CD14-positive monocyte (primary cell): ENCODE measurements around the gene NAB1. TPM values are rescaled to one million over a fixed set of nuclear protein-coding genes. Genes with fewer than 3 reads are reported as not detected.

Experiments used
- DNase-seq, 3 donors: peaks; one replicate each; pipeline ENCODE4 v3.0.0-alpha.2; 2011 to 2022
- H2AFZ ChIP-seq: 2 replicates; pipeline ENCODE4 v1.6.0; 2012; ENCODE audit warnings: mild to moderate bottlenecking, low read depth, low read length, inconsistent platforms; ENCODE audit not compliant: insufficient read depth, poor library complexity, severe bottlenecking
- H3K27ac ChIP-seq, 2 donors: 1 replicate in 1 of 2; 2 replicates in 1 of 2; pipeline ENCODE4 v1.5.1; 2012 to 2013; ENCODE audit warnings: low read length in 2 of 2, control low read depth in 1 of 2, inconsistent platforms in 1 of 2, low read depth in 1 of 2, mild to moderate bottlenecking in 1 of 2
- H3K27me3 ChIP-seq, 2 donors: one replicate each; pipeline versions ENCODE4 v1.6.0 to v1.6.1; 2011 to 2013; ENCODE audit warnings: low read length in 2 of 2; ENCODE audit not compliant: control insufficient read depth in 2 of 2, insufficient read depth in 2 of 2
- H3K36me3 ChIP-seq, 2 donors: replicated peaks in 1 of 2; 1 replicate in 1 of 2; 2 replicates in 1 of 2; pipeline versions ENCODE4 v1.5.1 to v1.6.1; 2012 to 2013; ENCODE audit warnings: low read length in 2 of 2, control low read depth in 1 of 2, inconsistent platforms in 1 of 2, mild to moderate bottlenecking in 1 of 2; ENCODE audit not compliant: insufficient read depth in 2 of 2, control insufficient read depth in 1 of 2
- H3K4me1 ChIP-seq, 2 donors: 1 replicate in 1 of 2; 2 replicates in 1 of 2; pipeline versions ENCODE4 v1.5.1 to v1.6.1; 2012 to 2013; ENCODE audit warnings: low read length in 2 of 2, control low read depth in 1 of 2, inconsistent platforms in 1 of 2, mild to moderate bottlenecking in 1 of 2, moderate library complexity in 1 of 2; ENCODE audit not compliant: insufficient read depth in 2 of 2, control insufficient read depth in 1 of 2
- H3K4me2 ChIP-seq: replicated peaks from 2 replicates; pipeline ENCODE3; 2012; ENCODE audit warnings: low read length, moderate library complexity, mild to moderate bottlenecking; ENCODE audit not compliant: poor library complexity, severe bottlenecking; ENCODE audit errors: extremely low read depth
- H3K4me3 ChIP-seq, 3 experiments: fragments of 200-600 bp in 1 of 3; sonication (generic) in 1 of 3; replicated peaks in 1 of 3; 1 replicate in 2 of 3; 2 replicates in 1 of 3; pipeline ENCODE4 v1.5.1; 2011 to 2013; ENCODE audit warnings: low read length in 3 of 3, mild to moderate bottlenecking in 3 of 3, control low read depth in 2 of 3, low read depth in 2 of 3, inconsistent platforms in 1 of 3, moderate library complexity in 1 of 3
- H3K79me2 ChIP-seq: 2 replicates; pipeline ENCODE4 v1.6.0; 2012; ENCODE audit warnings: mild to moderate bottlenecking, control low read depth, inconsistent platforms, low read length, moderate library complexity; ENCODE audit not compliant: insufficient read depth
- H3K9ac ChIP-seq: 2 replicates; pipeline ENCODE4 v1.6.0; 2017; ENCODE audit warnings: low read length, mild to moderate bottlenecking; ENCODE audit not compliant: insufficient read depth, poor library complexity, severe bottlenecking
- H3K9me3 ChIP-seq, 2 donors: replicated peaks in 1 of 2; 1 replicate in 1 of 2; 2 replicates in 1 of 2; pipeline versions ENCODE4 v1.5.1 to v1.6.1; 2012 to 2013; ENCODE audit warnings: low read length in 2 of 2, control low read depth in 1 of 2; ENCODE audit not compliant: control insufficient read depth in 1 of 2, insufficient read depth in 1 of 2
- H4K20me1 ChIP-seq: 2 replicates; pipeline ENCODE4 v1.6.0; 2012; ENCODE audit warnings: mild to moderate bottlenecking, low read length, control low read depth, moderate library complexity; ENCODE audit not compliant: insufficient read depth
- H3K27ac Mint-ChIP-seq, 7 donors: one replicate each; pipeline ENCODE4 v1.8.0; 2020; ENCODE audit warnings: mild to moderate bottlenecking in 7 of 7, mixed read lengths in 7 of 7, moderate library complexity in 6 of 7, inconsistent platforms in 2 of 7
- H3K27me3 Mint-ChIP-seq, 3 donors: one replicate each; pipeline ENCODE4 v1.8.0; 2021 to 2022; ENCODE audit warnings: low read depth in 3 of 3, mild to moderate bottlenecking in 3 of 3, mixed read lengths in 3 of 3, moderate library complexity in 3 of 3, inconsistent platforms in 1 of 3
- H3K36me3 Mint-ChIP-seq, 2 donors: one replicate each; pipeline ENCODE4 v1.8.0; 2020; ENCODE audit warnings: mixed read lengths in 2 of 2, inconsistent platforms in 1 of 2, mild to moderate bottlenecking in 1 of 2
- H3K4me1 Mint-ChIP-seq: one replicate; pipeline ENCODE4 v1.8.0; 2020; ENCODE audit warnings: mild to moderate bottlenecking, mixed read lengths
- H3K4me3 Mint-ChIP-seq, 2 donors: one replicate each; pipeline ENCODE4 v1.8.0; 2020; ENCODE audit warnings: mild to moderate bottlenecking in 2 of 2, mixed read lengths in 2 of 2, moderate library complexity in 1 of 2
- H3K9me3 Mint-ChIP-seq, 7 donors: one replicate each; pipeline ENCODE4 v1.8.0; 2020 to 2022; ENCODE audit warnings: mixed read lengths in 7 of 7, mild to moderate bottlenecking in 6 of 7, moderate library complexity in 6 of 7, inconsistent platforms in 2 of 7
- WGBS: methylation state at CpG from one replicate; pipeline ENCODE4 v1.1.5; 2013; ENCODE audit warnings: missing lambda C conversion rate; ENCODE audit not compliant: insufficient coverage; 5-methylcytosine and 5-hydroxymethylcytosine counted together
- intact Hi-C, 2 donors: fragments of 100-400 bp; cut with micrococcal nuclease; formaldehyde crosslinking; loops; one replicate each; pipeline versions ENCODE4 v1.15.0 to v1.15.1; 2023
- polyA plus RNA-seq, 3 donors: library from polyadenylated mRNA; depleted of rRNA in 1 of 3; unstranded in 2 of 3; stranded (reverse) in 1 of 3; fragments of 300-500 nt in 2 of 3; fragments of >200 nt in 1 of 3; fragmentation: Illumina TruSeq in 2 of 3; gene quantifications; 1 replicate in 2 of 3; 2 replicates in 1 of 3; pipeline ENCODE4 v1.2.3, GENCODE V29; 2012 to 2021
- TF ChIP-seq, protein P1 (sequence below): fragments of 200-600 bp; IDR thresholded peaks from one replicate; pipeline ENCODE4 v1.8.0; 2022; ENCODE audit warnings: antibody characterized with exemption, mild to moderate bottlenecking

The NAB1 gene
- polyA plus RNA-seq, 3 donors: 2.9 to 15.5 (median 3.1) TPM

GRCh38 chr2:190722835-190723234 is 74.0 kb downstream of the NAB1 start:
- Mint-ChIP-seq H3K9me3 (no peaks in the 10 kb centered on the region), H3K4me1 (no peaks in the 10 kb centered on the region), H3K4me3 (no peak overlapping the region), H3K27me3 (peaks cover 0 to 2% (median 2%) of the 10 kb centered on the region in 3 donors), H3K36me3 (no peaks in the 10 kb centered on the region), H3K27ac (no peak overlapping the region)
- no peaks in the 10 kb centered on the region for H3K27me3 ChIP-seq
- no peak for DNase-seq
- no peaks in the 10 kb centered on the region for H4K20me1 ChIP-seq
- no peak overlapping the region for H2AFZ ChIP-seq
- H3K79me2 ChIP-seq: no peaks in the 10 kb centered on the region
- no peak overlapping the region for H3K4me3 ChIP-seq
- no peaks in the 10 kb centered on the region for H3K4me1 ChIP-seq
- H3K9ac ChIP-seq: no peak overlapping the region
- TF ChIP-seq, protein P1, sequence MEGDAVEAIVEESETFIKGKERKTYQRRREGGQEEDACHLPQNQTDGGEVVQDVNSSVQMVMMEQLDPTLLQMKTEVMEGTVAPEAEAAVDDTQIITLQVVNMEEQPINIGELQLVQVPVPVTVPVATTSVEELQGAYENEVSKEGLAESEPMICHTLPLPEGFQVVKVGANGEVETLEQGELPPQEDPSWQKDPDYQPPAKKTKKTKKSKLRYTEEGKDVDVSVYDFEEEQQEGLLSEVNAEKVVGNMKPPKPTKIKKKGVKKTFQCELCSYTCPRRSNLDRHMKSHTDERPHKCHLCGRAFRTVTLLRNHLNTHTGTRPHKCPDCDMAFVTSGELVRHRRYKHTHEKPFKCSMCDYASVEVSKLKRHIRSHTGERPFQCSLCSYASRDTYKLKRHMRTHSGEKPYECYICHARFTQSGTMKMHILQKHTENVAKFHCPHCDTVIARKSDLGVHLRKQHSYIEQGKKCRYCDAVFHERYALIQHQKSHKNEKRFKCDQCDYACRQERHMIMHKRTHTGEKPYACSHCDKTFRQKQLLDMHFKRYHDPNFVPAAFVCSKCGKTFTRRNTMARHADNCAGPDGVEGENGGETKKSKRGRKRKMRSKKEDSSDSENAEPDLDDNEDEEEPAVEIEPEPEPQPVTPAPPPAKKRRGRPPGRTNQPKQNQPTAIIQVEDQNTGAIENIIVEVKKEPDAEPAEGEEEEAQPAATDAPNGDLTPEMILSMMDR: no peak
- WGBS: 93% methylated on average over 3 of the region's 6 CpGs
- no peak overlapping the region for H3K27ac ChIP-seq
- intact Hi-C loops: no loop called here
- no peak overlapping the region for H3K4me2 ChIP-seq
- H3K36me3 ChIP-seq: no peaks in the 10 kb centered on the region
- no peaks in the 10 kb centered on the region for H3K9me3 ChIP-seq

DNA sequence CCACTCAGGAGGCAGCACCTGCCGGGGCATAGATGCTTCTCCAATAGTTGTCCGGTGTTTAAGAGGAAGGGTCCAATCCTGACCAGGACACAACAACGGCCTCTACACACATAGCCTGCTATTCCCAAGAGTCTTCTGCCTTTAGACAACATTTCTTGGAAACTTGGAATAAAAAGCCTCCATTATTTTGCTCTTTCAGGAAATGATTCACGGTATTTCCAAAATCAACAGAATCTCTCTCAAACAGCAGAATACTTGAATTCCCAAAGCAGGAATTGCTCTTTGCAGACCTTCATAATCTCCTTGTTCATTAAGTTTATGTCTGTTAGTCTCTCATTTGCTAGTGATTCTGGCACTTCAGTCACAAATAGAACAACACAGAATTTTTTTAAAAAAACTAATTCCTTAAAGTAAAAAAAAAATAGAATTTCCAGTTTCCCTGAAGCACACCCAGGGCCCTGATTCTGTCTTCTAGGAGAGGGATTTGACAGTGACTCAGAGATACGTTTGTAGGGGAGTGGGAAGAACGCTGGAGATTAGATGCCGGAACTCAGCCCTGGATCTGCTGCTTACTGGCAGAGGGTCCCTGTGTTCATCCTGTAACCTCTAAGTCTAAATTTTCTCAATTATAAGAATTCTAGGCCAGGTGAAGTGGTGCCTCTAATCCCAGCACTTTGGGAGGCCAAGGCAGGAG is 74.7 kb downstream of the NAB1 start:
- H2AFZ ChIP-seq: no peak overlapping the region
- TF ChIP-seq, protein P1: no peak
- Mint-ChIP-seq H3K36me3 (no peaks in the 10 kb centered on the region), H3K4me1 (no peaks in the 10 kb centered on the region), H3K4me3 (no peak overlapping the region), H3K9me3 (peaks cover 0 to 5% (median 1%) of the 10 kb centered on the region in 7 donors), H3K27ac (peak overlapping the region in 1 of 7 donors; percentile 6), H3K27me3 (peaks cover 0 to 2% (median 2%) of the 10 kb centered on the region in 3 donors)
- no peaks in the 10 kb centered on the region for H3K4me1 ChIP-seq
- H3K79me2 ChIP-seq: no peaks in the 10 kb centered on the region
- no peaks in the 10 kb centered on the region for H4K20me1 ChIP-seq
- no peak overlapping the region for H3K4me3 ChIP-seq
- no peaks in the 10 kb centered on the region for H3K36me3 ChIP-seq
- peaks cover 0 to 3% of the 10 kb centered on the region in 2 donors for H3K9me3 ChIP-seq
- H3K9ac ChIP-seq: no peak overlapping the region
- no peaks in the 10 kb centered on the region for H3K27me3 ChIP-seq
- WGBS: 83% methylated on average over 2 of the region's 7 CpGs
- no peak overlapping the region for H3K27ac ChIP-seq
- intact Hi-C loops: no loop called here
- no peak overlapping the region for H3K4me2 ChIP-seq
- DNase-seq: no peak
